Activated CD4-positive, alpha-beta T cell treated with anti-CD3 and anti-CD28 coated beads, Interleukin-2, amount 50 U/mL, for 1 hour (primary cell): ENCODE data around the gene MAP7.
"Not testable (repeated sequence)": the region's sequence is repeated elsewhere in the genome, so short reads cannot be mapped to it uniquely, and the experiment has no call there.

ENCODE experiments used
- DNase-seq: peaks from one replicate; pipeline ENCODE4 v3.0.0-alpha.2; 2020

The MAP7 gene

DNA sequence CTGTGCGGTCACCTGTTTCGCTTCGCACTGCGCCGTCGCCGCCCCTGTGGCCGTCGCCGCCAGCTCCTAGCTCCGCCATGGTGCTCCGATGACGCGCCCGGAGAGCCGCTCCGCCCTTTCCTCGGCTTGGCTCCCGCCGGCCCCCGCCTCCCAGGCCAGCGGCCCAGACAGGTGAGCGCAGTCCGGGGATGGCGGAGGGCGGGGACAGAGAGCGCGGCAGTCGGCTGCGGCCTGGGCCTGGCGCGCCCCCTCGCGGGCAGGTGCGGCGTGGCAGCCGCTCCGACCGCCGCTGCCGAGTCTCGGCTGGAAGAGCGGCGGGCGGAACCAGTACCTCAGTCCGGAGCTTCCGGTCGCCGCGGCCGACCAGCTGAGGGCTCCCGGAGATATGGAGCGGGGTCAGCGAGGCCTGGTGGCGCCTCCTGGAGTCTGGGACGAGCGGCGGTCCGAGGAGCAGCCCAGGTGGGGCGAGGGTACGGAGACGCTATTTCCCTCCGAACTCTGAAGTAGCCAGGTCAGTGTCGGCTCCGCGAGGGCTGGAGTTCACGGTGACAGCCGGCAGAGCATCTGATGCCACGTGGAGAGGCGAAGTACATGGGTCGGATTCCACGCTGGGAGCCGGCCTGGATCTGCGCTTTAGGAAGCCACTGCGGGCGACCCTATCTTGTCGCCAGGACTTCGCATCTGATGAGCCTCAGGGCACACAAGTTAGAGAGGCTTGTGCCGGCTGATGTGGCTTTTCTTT lies at the start of gene MAP7:
MAP7 (minus strand) TSS at position 93 of the 742 bp plus-strand sequence; CDS start at position 79, 14 bp downstream.
- DNase-seq, result peak; percentile 63

DNA sequence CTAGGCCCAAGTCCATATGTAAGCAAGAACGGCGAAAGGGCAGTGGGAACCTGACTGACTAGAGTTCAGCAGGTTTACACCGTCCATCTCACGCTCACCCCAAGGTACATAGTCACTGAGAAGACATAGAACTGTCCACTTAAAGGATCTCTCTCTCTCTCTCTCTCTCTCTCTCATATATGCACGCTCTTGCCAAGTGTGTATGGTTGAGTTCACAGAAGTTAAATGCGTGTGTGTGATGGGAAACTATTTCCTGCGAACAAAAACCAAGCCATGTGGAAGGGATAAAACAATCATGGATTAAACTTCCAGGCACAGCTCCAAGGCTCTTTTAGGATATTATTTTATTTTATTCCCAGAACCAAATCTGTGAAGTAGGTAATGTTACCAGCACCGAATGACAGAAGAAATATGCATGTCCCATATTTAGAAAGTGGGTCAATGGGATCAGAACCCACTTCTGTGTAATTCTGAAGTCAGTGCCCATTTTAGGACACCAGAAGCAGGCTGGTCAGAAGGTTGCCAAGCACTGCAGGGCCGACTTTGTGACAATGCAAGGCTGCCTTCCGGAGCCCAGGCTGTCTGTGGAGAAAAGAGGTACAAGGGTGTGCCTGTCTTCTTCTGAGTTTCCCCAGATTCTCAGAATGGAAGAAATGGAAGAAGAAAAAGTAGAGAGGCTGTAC lies 49.2 kb upstream of the MAP7 start:
- DNase-seq, result no peak

DNA sequence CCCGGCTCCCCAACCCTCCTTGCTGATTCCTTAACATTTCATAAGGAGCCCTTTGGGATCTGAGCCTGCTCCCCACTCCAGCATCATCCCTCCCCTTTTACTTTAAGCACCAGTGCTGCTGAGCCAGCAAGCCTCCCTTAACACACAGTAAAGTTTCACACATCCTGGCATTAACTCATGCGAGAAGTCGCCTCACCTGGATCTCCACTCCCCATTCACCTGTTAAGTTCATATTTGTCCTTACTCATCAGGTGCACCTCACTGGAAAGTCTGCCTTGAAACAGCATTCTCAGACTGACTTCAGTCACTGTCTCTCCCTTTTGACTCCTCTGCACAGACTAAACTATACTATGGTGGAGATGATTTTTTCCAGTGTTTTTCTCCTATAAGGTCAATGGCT lies 47.8 kb upstream of the MAP7 start:
- no peak for DNase-seq

DNA sequence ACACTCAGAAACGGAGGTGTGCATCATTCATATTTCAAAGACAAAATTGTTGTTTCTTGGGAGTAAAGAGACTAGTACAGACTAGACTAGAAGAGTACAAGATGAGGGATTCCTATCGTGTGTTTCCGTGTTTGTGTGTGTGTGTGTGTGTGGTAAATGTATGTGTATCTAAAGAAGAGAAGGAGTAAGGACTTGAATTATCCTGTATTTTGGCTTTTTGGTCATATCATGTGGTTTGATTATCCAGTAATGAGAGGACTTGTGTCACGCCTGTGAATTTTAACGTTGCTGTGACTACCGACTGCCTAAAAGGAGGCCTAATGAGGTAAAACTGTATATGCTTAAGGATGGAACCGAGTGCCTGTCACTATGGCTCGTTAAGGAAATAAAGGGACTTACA lies 44.4 kb upstream of the MAP7 start:
- DNase-seq, result no peak

DNA sequence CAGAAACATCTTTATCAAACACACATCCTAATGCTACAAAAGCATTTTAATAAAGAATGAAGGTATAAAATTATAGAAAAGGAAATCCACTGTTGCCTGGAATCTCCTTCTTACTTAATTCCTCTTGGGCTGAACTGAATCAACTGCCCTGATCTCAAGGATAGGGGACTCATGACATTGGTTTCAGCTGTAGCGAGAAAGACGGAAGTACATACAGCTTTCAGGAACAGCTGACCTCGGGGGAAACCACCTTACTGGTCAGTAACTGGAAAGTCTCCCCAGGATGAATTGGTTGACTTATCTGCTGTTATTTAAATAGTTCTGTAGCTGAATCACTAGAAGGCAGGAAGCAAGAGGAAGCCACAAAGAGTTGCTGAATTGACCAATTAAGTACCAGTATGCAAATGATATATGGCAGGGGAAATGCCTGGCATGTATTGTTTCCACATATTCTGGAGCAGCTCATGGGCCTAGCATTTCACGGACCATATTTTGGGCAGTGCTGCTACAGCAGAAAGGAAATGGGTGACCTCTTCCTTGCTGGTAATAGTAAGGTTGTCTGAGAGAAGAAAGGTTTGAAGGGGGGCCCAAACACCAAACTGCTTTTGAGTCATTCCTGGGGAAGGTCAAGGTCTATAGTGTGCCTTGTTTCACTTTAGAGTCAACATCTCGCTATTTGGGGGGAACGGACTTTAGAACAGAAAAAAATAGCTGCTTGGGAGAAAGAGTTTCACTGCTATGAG lies 43.7 kb upstream of the MAP7 start:
- no peak for DNase-seq

DNA sequence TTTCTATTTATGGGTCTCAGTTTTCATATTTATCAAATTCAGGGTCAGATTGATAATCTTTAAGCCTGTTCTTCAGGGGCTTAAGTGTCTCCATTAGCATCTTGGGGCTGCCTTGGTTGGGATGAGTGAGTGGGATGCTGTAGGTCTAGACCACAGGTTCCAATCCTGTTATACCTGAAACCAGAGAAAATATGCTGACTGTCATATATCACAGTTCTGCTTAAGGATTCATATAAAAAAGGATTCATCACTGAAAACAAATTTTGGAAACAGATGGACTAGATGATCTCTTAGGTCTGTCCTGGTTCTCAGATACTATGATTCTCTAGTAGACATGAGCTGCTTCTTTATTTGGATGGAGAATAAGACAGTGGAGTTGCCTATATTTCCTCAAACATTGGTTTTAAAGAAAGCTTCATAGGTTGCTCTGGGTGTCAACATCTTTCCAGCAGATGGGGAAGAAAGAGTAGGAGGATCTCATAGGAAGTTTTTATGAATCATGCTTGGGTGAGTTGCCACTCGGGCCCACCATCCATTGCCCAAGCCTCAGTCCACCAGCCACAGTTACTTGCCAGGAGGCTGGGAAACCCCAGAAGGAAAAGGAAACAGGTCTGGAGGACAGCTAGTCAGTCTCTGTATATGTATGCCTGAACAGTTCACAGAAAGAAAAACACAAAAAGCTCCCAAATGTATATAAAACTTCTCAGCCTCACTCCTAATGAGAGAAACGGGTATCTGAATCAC lies 42.9 kb upstream of the MAP7 start:
- DNase-seq, result no peak

DNA sequence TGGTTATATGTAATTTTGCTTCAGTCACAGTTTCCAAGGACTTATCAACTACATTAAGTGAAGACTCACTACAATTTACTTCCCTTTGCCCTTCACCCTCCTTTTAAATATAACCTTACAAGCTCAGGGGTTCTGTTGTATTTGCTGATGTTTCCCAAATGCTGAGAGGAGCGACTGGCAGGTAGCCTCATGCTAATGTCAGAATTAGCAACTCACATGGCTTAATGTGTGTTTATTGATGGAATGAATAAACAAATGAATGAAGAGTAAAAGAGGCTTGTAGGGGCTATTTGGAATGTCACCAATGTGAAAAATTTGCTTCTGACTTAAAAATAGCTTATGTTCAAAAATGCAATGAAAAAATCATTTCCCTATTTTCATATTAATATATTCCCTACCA lies 41.4 kb upstream of the MAP7 start:
- DNase-seq, result no peak

DNA sequence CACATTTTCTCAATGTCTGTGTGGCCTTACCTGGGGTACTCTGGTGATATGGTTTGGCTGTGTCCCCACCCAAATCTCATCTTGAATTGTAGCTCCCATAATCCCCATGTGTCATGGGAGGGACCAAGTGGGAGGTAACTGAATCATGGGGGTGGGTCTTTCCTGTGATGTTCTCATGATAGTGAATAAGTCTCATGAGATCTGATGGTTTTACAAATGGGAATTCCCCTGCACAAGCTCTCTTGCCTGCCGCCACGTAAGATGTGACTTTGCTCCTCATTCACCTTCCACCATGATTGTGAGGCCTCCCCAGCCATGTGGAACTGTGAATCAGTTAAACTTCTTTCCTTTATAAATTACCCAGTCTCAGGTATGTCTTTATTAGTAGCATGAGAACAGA lies 40.6 kb upstream of the MAP7 start:
- DNase-seq, result not testable (repeated sequence)

DNA sequence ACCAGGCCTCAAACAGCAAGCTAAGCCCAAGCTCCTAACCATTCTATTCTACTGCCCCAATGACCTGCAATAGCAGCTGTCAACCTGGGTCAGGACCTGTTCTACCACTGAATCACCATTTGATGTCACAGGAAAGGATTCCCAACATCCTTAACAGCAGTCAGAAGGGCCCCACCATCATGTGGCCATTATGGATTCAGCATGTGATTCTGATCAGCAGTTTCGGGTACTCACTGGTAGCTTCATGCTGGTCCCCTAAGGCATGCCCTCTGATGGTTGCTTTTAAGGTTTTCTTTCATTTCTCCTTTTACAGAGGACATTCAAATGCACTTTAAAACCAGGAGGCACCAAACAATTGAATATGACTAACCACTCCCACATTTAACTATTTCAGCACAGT lies 37.3 kb upstream of the MAP7 start:
- DNase-seq, result no peak

DNA sequence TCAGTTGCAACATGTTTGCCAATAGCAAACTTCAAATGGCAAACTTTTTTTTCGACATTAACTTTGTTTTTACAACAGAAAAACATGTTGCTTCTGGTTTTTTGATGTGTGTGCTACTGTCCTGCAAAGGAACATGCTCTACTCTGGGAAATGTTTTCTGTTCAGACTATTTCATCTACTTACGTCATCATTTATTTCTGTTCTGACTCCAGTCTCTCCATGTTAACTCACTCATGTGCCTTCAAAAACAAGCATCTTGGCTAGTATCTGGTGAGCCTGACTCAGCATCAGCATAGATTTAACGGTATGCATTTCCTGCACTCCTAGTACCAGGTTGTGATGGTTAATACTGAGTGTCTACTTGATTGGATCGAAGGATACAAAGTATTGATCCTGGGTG lies 36.1 kb upstream of the MAP7 start:
- DNase-seq, result no peak

DNA sequence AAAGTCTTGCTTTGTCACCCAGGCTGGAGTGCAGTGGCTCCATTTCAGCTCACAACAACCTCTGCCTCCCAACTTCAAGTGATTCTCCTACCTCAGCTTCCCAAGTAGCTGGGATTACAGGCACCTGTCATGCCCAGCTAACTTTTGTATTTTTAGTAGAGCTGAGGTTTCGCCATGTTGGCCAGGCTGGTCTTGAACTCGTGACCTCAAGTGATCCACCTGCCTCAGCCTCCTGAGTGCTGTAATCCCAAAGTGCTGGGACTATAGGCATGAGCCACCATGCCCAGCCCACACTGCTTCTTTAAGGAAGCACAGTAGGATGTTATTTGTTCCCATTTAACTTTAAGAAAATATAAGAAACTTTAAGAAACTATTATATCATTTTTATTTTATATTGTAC lies 35.3 kb upstream of the MAP7 start:
- not testable (repeated sequence) for DNase-seq

DNA sequence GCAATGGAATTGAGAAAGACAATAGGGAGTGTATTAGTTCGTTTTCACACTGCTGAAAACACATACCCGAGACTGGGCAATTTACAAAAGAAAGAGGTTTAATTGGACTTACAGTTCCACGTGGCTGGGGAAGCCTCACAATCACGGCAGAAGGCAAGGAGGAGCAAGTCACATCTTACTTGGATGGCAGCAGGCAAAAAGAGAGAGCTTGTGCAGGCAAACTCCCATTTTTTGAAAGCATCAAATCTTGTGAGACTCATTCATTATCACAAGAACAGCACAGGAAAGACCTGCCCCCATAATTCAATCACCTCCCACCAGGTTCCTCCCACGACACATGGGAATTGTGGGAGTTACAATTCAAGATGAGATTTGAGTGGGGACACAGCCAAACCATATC lies 34.1 kb upstream of the MAP7 start:
- DNase-seq, result not testable (repeated sequence)

DNA sequence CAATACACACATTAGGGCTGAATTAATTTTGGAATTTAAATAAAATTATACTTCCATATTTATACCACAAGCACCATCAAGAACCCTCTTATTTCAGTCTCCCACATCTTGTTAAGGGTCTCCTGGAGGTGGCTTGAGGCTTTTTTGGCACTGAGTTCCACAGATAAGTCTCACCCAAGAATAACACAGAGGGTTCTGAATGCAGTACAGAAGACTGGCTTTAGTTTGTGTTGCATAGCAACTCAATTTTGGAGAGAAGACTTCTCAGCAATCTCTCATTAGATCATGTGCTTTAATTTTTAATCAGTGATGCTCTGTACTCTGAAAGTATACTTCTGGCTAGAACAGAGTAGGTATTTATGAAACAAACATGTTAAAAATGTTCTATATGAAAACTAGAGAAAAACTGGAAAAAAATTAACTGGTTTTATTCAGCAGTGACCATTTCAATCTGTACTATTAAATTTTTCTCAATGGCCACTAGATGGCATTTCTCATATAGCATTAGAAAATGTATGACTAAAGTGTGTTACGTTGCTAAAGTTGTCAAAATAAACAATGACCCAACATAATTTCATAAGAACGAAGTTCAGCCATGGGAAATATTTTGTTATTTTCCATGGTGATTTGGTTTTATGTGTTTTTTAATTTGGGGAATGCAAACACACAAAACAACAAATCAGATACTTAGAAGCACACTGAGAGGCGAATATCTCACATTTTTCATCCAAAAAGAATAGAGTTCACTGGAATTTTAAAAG lies 32.7 kb upstream of the MAP7 start:
- no peak for DNase-seq

DNA sequence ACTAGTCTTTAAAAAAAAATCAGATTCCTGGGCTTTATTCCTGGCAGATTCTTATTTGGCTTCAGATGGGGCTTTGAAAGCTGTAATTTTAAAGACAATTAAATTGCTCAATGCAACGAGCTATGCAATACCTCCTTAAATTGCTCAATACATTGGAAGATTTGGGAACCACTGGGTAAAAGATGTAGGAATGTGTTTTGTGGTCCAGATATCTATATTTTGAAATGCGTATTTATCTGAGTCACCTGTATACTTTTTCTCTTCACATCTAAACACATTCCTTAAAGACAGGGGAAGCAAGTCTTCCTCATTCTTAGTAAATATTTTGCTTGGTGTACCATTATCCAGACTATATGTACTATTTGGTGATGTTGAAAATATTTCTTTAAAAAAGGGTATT lies 29.6 kb upstream of the MAP7 start:
- no peak for DNase-seq

DNA sequence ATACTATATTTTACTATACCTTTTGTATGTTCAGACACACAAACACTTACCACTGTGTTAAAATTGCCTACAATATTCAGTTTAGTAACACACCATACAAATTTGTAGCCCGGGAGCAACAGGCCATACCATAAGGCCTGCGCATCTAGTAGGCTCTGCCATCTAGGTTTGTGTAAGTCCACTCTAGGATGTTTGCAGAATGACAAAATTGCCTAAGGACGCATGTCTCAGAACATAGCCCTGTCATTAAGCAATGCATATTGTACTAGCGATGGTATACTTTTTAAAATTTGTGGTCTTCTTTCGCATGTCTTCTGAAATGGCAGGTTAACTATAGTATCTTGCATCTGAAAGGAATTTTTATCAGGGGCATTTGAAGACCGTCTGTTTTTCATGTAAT lies 26.6 kb upstream of the MAP7 start:
- DNase-seq, result no peak

DNA sequence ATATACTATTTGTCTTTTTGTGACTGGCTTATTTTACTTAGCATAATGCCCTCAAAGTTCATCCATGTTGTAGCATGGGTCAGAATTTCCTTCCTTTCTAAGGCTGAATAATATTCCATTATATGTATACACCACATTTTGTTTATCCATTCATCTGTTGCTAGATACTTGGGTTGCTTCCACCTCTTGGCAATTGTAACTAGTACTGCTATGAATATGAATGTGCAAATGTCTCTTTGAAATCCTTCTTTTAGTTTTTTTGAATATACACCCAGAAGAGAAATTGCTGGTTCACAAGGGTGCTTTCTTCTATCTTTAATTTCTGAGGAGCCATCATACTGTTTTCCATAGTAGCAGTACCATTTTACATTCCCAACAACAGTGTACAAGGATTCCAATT lies 21.3 kb upstream of the MAP7 start:
- no peak for DNase-seq

DNA sequence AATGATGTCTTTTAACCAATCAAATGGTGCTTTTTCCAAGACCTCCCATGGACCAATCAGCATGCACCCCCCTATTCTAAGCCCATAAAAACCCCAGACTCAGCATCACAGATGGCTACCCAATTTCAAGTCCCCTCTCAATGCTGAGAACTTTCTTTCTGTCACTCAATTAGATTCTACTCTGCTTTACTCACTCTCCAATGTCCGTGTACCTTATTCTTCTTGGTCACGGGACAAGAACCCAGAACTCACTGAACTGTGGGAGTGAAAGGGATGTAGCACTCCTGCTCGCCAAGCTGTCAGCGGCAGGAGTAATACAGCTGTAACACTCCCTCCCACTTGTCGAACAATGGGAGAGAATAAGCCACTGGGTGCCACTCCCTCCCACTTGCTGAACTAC lies 20.8 kb upstream of the MAP7 start:
- DNase-seq, result no peak

DNA sequence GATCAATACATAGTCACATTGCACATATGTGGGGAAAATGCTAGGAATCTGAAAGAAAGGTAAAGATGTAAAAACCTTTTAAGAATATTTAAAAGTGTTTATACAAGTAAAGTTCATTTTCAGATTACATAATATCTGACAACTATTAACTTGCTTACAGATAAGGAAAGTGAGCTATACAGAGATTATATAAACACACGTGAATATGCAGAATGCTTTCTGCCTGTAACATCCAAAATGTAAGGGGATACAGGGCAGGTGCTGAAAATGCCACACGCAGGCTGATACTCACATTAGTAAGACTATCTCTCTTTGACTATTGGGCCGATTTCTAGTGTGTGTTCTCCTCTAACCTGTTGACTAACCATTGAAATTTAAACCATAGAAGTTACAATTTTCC lies 17.9 kb upstream of the MAP7 start:
- DNase-seq, result no peak

DNA sequence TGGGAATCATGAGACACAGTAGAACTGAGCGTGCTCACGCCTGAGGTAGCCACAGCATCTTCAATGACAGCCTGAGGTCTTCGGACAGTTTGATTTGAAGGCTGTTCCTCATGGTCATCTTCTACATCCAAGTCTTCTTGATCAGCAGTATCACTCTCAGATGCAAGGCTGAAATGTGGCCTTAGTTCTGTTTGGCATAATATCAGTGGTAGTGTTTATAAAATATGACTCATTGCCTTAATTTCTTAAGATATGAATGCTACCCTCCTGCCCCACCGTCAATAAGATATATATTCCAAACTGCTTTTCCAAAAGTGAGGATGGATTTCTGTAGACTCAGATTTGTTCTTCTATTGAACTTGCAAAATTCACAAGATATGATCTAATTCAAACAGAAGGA lies 17.5 kb upstream of the MAP7 start:
- no peak for DNase-seq

DNA sequence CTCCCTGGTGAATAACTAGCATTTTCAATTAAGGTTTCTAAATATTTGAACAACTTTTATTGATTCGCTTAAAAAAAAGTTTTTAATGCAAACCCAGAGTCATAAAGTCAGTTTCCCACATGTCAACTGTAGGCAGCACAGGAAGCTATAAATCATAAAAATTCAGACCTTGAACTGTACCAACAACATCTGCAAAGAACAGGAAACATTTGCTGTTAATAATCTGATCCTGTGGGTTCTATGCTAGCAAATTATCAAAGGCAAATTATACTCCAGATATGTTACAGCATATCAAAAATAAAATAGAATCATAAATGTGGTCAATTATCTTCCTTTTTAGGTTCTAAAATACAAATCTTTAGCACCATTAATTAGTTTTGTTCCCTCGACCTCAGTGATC lies 16.6 kb upstream of the MAP7 start:
- no peak for DNase-seq

DNA sequence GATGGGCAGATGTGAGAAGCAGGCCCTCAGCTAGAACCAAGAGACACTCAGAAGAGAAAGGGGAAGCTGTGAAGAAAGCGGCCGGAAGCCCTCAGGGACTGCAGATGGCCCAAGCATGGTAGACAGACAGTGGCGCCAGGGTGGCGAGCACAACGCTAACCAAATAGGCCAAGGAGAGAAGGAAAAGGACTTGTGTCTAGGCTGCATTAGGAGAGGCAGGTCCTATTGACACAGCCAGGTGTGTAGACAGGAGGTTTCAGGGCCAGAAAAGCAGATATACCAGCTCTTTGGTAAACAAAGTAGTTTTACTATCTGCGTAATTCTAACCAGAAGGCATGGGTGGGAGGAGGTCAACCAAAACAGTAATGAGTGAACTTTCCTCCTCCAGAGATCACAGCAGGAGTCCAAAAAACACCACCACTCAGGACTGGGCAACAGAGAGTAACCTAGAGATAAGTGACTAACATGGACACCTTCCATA lies 15.8 kb upstream of the MAP7 start:
- DNase-seq, result no peak

DNA sequence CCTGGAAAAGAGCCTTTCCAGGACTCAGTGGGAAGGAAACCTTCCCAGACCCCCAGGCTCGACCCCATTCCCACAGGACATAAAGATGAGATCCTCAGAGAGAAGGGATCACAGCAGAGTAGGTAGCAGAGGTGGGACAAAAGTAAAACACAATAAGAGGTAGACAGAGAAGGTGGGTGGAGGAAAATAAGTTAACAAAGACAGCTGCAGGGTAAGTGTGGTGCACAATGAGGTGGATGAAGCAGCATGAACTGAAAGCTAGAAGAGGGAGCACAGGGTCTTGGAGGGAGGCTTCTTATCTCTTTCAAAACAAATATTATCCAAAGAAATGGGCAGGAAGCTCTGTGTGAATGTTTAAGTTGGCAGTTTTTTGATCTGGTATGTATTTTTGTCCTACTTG lies 14.0 kb upstream of the MAP7 start:
- DNase-seq, result no peak
